Fibroblast of mammary gland (primary cell): ENCODE measurements around the gene SCTR.

Experiments
- DNase-seq: peaks from one replicate; pipeline ENCODE4 v3.0.0-alpha.2; 2010; ENCODE audit warnings: low read depth
- H3K4me3 ChIP-seq: 2 replicates; pipeline ENCODE4 v1.5.1; 2011; ENCODE audit warnings: low read depth, mild to moderate bottlenecking, low read length, moderate library complexity; ENCODE audit not compliant: control insufficient read depth
- CTCF ChIP-seq: conservative IDR thresholded peaks from 2 replicates; pipeline ENCODE4 v1.5.1; 2011; ENCODE audit warnings: low read depth, low read length, inconsistent platforms; ENCODE audit not compliant: control insufficient read depth, insufficient read depth

Gene SCTR

GRCh38 chr2:119465687-119466086 is 58.6 kb downstream of the SCTR start:
- H3K4me3 ChIP-seq: no peak overlapping the region
- DNase-seq: no peak
- no peak for TF ChIP-seq CTCF

GRCh38 chr2:119464981-119465380 is 59.3 kb downstream of the SCTR start:
- no peak overlapping the region for H3K4me3 ChIP-seq
- DNase-seq: no peak
- no peak for TF ChIP-seq CTCF

- no peak overlapping the region for H3K4me3 ChIP-seq
- no peak for DNase-seq
- no peak for TF ChIP-seq CTCF
Measured at GRCh38 chr2:119463990-119464389, 60.3 kb downstream of the SCTR start.

- no peak overlapping the region for H3K4me3 ChIP-seq
- no peak for DNase-seq
- TF ChIP-seq CTCF: no peak
Measured at GRCh38 chr2:119463136-119463535, 61.1 kb downstream of the SCTR start.

- H3K4me3 ChIP-seq: no peak overlapping the region
- DNase-seq: no peak
- TF ChIP-seq CTCF: no peak
Measured at GRCh38 chr2:119462574-119462973, 61.7 kb downstream of the SCTR start.

- no peak overlapping the region for H3K4me3 ChIP-seq
- TF ChIP-seq CTCF: no peak
- no peak for DNase-seq
Measured at GRCh38 chr2:119461811-119462210, 62.5 kb downstream of the SCTR start.

GRCh38 chr2:119460076-119460475 is 64.2 kb downstream of the SCTR start:
- no peak overlapping the region for H3K4me3 ChIP-seq
- no peak for DNase-seq
- TF ChIP-seq CTCF: no peak
